ENCODE results near the gene CTTNBP2. TPM values are rescaled to one million over a fixed set of nuclear protein-coding genes. Genes with fewer than 3 reads are reported as not detected.
A peak's percentile ranks its signal among the peaks of the same experiment; 100 is the strongest.

CTTNBP2 gene
- polyA plus RNA-seq, 1 donor from 2014 or later, result 53.5 TPM

- no peak for TF ChIP-seq MXI1 (conservative IDR thresholded peaks at IDR 0.05; ENCODE audit: poor library complexity, severe bottlenecking)
- H3K4me3 ChIP-seq (ENCODE audit: low read length), result peak overlapping the region; percentile 83
- H3K27me3 ChIP-seq (ENCODE audit: insufficient read depth, low read depth, low read length), result no peaks in the 10 kb centered on the region
- H3F3A ChIP-seq (ENCODE audit: insufficient read depth, low read length, poor library complexity, severe bottlenecking), result peaks cover 5% of the 10 kb centered on the region
- no peaks in the 10 kb centered on the region for H4K20me1 ChIP-seq (ENCODE audit: insufficient read depth)
- no peaks in the 10 kb centered on the region for H3K36me3 ChIP-seq (ENCODE audit: insufficient read depth, low read length)
- H3K27ac ChIP-seq (ENCODE audit: low read length), result no peak overlapping the region
- H2AFZ ChIP-seq (ENCODE audit: low read depth, low read length), result no peak overlapping the region
- no peak overlapping the region for H3K9ac ChIP-seq (ENCODE audit: low read length)
- peaks cover 36% of the 10 kb centered on the region for H3K79me2 ChIP-seq (replicated peaks; ENCODE audit: insufficient read depth, low read length)
- no peaks in the 10 kb centered on the region for H3K9me3 ChIP-seq (ENCODE audit: low read length)
- H3K9me2 ChIP-seq (ENCODE audit: insufficient read depth, low read length), result no peaks in the 10 kb centered on the region
- H3K4me2 ChIP-seq (ENCODE audit: low read length), result peak overlapping the region; percentile 56
Measured at GRCh38 chr7:117870448-117871130, 2.7 kb downstream of the CTTNBP2 start.

DNA sequence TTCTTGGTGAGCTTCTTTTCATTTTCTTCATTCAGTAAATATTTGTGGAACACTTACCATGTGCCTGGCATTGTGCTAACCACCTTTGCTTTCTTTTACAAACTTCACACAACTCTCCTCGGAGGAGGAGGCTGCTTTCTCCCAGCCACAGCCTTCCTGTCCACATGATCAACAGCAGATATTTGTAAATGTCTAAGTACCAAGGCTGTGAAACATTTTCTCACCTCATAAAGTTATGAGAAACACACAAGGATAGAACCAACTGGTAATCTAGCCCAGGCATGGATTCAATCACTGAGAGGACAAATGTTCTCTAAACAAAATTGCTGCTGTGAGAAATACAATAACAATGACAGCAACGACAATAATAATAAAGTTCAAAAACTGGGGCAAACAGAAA, 3.9 kb downstream of the CTTNBP2 start:
- TF ChIP-seq, protein P1, sequence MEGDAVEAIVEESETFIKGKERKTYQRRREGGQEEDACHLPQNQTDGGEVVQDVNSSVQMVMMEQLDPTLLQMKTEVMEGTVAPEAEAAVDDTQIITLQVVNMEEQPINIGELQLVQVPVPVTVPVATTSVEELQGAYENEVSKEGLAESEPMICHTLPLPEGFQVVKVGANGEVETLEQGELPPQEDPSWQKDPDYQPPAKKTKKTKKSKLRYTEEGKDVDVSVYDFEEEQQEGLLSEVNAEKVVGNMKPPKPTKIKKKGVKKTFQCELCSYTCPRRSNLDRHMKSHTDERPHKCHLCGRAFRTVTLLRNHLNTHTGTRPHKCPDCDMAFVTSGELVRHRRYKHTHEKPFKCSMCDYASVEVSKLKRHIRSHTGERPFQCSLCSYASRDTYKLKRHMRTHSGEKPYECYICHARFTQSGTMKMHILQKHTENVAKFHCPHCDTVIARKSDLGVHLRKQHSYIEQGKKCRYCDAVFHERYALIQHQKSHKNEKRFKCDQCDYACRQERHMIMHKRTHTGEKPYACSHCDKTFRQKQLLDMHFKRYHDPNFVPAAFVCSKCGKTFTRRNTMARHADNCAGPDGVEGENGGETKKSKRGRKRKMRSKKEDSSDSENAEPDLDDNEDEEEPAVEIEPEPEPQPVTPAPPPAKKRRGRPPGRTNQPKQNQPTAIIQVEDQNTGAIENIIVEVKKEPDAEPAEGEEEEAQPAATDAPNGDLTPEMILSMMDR (IDR thresholded peaks at IDR 0.05; ENCODE audit: poor library complexity, severe bottlenecking), result no peak
- TF ChIP-seq, protein P2, sequence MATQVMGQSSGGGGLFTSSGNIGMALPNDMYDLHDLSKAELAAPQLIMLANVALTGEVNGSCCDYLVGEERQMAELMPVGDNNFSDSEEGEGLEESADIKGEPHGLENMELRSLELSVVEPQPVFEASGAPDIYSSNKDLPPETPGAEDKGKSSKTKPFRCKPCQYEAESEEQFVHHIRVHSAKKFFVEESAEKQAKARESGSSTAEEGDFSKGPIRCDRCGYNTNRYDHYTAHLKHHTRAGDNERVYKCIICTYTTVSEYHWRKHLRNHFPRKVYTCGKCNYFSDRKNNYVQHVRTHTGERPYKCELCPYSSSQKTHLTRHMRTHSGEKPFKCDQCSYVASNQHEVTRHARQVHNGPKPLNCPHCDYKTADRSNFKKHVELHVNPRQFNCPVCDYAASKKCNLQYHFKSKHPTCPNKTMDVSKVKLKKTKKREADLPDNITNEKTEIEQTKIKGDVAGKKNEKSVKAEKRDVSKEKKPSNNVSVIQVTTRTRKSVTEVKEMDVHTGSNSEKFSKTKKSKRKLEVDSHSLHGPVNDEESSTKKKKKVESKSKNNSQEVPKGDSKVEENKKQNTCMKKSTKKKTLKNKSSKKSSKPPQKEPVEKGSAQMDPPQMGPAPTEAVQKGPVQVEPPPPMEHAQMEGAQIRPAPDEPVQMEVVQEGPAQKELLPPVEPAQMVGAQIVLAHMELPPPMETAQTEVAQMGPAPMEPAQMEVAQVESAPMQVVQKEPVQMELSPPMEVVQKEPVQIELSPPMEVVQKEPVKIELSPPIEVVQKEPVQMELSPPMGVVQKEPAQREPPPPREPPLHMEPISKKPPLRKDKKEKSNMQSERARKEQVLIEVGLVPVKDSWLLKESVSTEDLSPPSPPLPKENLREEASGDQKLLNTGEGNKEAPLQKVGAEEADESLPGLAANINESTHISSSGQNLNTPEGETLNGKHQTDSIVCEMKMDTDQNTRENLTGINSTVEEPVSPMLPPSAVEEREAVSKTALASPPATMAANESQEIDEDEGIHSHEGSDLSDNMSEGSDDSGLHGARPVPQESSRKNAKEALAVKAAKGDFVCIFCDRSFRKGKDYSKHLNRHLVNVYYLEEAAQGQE (IDR thresholded peaks at IDR 0.05; ENCODE audit: borderline replicate concordance), result no peak
- Histone ChIP-seq H3K27me3 (ENCODE audit: insufficient read depth, low read depth, low read length) (no peaks in the 10 kb centered on the region), H3K4me2 (ENCODE audit: low read length) (peak overlapping the region; percentile 56)

GRCh38 chr7:117863618-117864017, 9.6 kb downstream of the CTTNBP2 start:
- Histone ChIP-seq H3K9me2 (ENCODE audit: insufficient read depth, low read length) (no peaks in the 10 kb centered on the region), H3K36me3 (ENCODE audit: insufficient read depth, low read length) (no peaks in the 10 kb centered on the region), H3K79me2 (replicated peaks; ENCODE audit: insufficient read depth, low read length) (peaks cover 28% of the 10 kb centered on the region), H4K20me1 (ENCODE audit: insufficient read depth) (no peaks in the 10 kb centered on the region), H2AFZ (ENCODE audit: low read depth, low read length) (no peak overlapping the region), H3K27me3 (ENCODE audit: insufficient read depth, low read depth, low read length) (no peaks in the 10 kb centered on the region), H3K4me2 (ENCODE audit: low read length) (no peak overlapping the region), H3K4me3 (ENCODE audit: low read length) (no peak overlapping the region), H3K27ac (ENCODE audit: low read length) (no peak overlapping the region), H3K9ac (ENCODE audit: low read length) (no peak overlapping the region), H3F3A (ENCODE audit: insufficient read depth, low read length, poor library complexity, severe bottlenecking) (peaks cover 5% of the 10 kb centered on the region), H3K9me3 (ENCODE audit: low read length) (no peaks in the 10 kb centered on the region)
- TF ChIP-seq, protein P2 (IDR thresholded peaks at IDR 0.05; ENCODE audit: borderline replicate concordance), result no peak
- TF ChIP-seq EZH2 (IDR thresholded peaks at IDR 0.05; ENCODE audit: borderline replicate concordance, insufficient read depth, low read length, poor library complexity, severe bottlenecking) (no peak), EP300 (conservative IDR thresholded peaks at IDR 0.05; ENCODE audit: poor library complexity, severe bottlenecking) (no peak), TAF1 (IDR thresholded peaks at IDR 0.05; ENCODE audit: low read depth) (no peak), RAD21 (conservative IDR thresholded peaks at IDR 0.05) (no peak), MXI1 (conservative IDR thresholded peaks at IDR 0.05; ENCODE audit: poor library complexity, severe bottlenecking) (no peak), POLR2AphosphoS5 (IDR thresholded peaks at IDR 0.05) (no peak)
- TF ChIP-seq, protein P1 (IDR thresholded peaks at IDR 0.05; ENCODE audit: poor library complexity, severe bottlenecking), result no peak

More for the DNA sequence above, 3.9 kb downstream of the CTTNBP2 start:
- Histone ChIP-seq H3K9ac (ENCODE audit: low read length) (no peak overlapping the region), H3K4me3 (ENCODE audit: low read length) (peak overlapping the region; percentile 83), H3K27ac (ENCODE audit: low read length) (no peak overlapping the region), H4K20me1 (ENCODE audit: insufficient read depth) (no peaks in the 10 kb centered on the region), H3K79me2 (replicated peaks; ENCODE audit: insufficient read depth, low read length) (peaks cover 36% of the 10 kb centered on the region), H3K36me3 (ENCODE audit: insufficient read depth, low read length) (no peaks in the 10 kb centered on the region), H3K9me2 (ENCODE audit: insufficient read depth, low read length) (no peaks in the 10 kb centered on the region), H3K9me3 (ENCODE audit: low read length) (no peaks in the 10 kb centered on the region), H2AFZ (ENCODE audit: low read depth, low read length) (no peak overlapping the region), H3F3A (ENCODE audit: insufficient read depth, low read length, poor library complexity, severe bottlenecking) (peaks cover 5% of the 10 kb centered on the region)
